K562 (cell line): ENCODE measurements around the gene MAGI1.

Experiments used
- ETV5 ChIP-seq: sonication (generic); formaldehyde crosslinking; IDR thresholded peaks from 2 replicates; pipeline ENCODE4 v1.4.0; 2020; ENCODE audit warnings: low read depth, mild to moderate bottlenecking, missing genetic modification reagents
- SPI1 ChIP-seq: IDR thresholded peaks from 2 replicates; pipeline ENCODE4 v1.6.1; 2011; ENCODE audit warnings: low read depth, low read length, control low read depth, borderline replicate concordance

GRCh38 chr3:66076861-66077470 is 38.2 kb upstream of the MAGI1 start:
- TF ChIP-seq SPI1 (no peak), ETV5 (CRISPR knock-in tag) (no peak)
